Erythroblast (primary cell): ENCODE data around the gene ELOB.

ENCODE experiments used
- DNase-seq, 2 experiments: peaks; one replicate each; lab custom pipeline; 2025; lab: John Stamatoyannopoulos, UW
- GATA1 ChIP-seq: IDR thresholded peaks from 2 replicates; pipeline ENCODE4 v1.6.1; 2011; ENCODE audit warnings: low read depth, mild to moderate bottlenecking, control low read depth, low read length, moderate library complexity
- POLR2A ChIP-seq: IDR thresholded peaks from 2 replicates; pipeline ENCODE4 v1.6.1; 2011; ENCODE audit warnings: mild to moderate bottlenecking, low read length

Gene ELOB

GRCh38 chr16:2748757-2749455, 28.2 kb downstream of the ELOB start:
- DNase-seq: no peak
- TF ChIP-seq POLR2A (no peak), GATA1 (no peak)

- TF ChIP-seq POLR2A: no peak
- no peak for TF ChIP-seq GATA1
- DNase-seq: no peak
Observed at GRCh38 chr16:2745961-2746360, 31.1 kb downstream of the ELOB start.

DNA sequence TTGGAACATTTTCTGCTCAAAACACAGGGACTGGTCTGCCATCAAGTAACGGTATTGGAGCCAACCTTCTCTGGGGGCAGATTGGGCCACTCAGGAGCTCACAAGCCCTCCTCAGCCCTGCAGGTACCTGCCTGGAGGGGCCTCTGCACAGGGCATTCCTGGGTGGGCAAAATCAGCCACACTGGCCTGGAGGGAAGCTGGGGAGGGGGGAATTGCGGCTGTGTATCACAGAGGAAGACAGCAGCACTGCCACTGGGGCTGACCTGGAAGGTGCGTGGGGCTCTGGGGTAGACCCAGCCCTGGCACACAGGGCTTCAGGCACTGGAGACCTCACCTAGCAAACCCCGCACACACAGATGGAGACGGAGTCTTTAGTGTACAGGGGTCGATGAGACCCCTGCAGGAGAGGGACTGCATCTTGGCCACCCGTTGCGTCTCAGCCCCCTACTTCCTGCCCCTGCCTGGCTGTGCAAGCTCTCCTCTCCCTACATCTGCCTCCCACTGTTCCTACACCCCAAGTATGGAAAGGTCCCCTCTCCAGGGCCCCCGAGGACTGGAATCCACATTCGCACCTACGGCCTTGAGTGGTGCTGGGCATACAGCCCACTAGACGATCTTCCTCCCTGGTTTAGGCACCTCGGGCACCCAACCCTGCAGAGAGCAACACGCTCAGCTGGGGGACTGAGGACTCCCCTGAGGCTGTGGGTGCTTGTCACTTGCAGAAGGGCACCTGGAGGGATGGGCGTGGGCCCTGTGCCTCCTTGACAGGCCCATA, 31.8 kb downstream of the ELOB start:
- DNase-seq: no peak
- TF ChIP-seq POLR2A: no peak
- no peak for TF ChIP-seq GATA1

DNA sequence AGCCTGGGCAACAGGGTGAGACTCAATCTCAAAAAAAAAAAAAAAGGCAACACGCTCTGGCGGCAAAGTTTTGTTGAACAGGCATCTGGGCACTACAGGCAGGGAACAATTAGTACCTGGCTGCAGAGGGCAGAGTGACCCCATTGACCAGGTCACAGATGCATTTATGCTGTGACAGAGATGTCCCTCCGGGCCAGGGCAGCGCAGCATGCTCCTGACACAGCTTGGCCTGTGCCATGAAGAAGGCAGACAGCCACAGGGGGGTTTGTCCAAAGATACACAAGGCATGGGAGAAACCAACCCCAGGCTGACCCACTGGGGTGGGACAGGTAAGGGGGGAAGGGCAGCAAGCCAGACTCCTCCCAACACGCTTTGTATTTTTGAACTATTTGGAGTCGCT, 32.4 kb downstream of the ELOB start:
- no peak for DNase-seq
- TF ChIP-seq GATA1: no peak
- no peak for TF ChIP-seq POLR2A

DNA sequence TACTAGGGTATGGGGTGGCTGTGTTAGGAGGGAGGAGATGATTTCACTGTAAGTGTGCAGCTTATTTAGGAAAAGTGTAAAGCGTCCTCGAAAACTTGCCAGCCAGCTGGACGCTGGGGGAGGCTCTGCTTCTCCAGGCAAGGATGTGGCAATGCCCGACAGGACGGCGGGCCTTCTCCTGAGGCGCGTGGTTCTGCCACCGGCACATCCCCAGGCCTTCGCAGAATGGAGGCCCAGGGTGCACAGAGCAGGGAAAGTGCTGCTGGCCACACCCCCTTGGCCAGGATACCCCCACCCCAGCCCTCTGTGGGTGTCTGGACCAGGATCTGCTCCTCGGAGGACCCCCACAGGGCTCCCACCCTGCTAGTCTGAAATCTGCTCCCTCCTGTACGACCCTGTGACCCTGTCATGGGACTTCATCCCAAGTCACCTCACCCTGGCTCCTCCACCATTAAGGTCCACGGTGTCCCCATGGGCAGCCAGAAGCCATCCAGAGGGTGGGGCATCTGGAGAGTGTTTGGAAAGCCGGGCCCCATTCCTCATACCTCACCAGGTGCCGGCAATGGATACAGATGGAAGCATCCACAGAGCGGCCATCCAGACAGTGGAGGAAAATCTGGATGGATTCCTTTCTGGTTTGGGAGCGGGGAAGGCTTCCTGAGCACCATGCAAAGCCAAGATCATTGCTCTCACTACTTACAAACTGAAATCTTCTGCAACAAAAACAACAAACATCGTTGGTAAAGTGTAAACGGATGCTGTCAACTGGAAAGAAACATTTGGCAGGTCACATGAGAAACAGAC, 33.9 kb downstream of the ELOB start:
- no peak for DNase-seq
- no peak for TF ChIP-seq GATA1
- no peak for TF ChIP-seq POLR2A

- TF ChIP-seq GATA1 (no peak), POLR2A (no peak)
- no peak for DNase-seq
Observed at GRCh38 chr16:2742323-2743006, 34.6 kb downstream of the ELOB start.

GRCh38 chr16:2741168-2741567, 35.9 kb downstream of the ELOB start:
- TF ChIP-seq GATA1 (no peak), POLR2A (no peak)
- no peak for DNase-seq

- no peak for DNase-seq
- no peak for TF ChIP-seq POLR2A
- TF ChIP-seq GATA1: no peak
Observed at GRCh38 chr16:2740476-2740875, 36.6 kb downstream of the ELOB start.

- DNase-seq: no peak
- TF ChIP-seq GATA1 (no peak), POLR2A (no peak)
Observed at GRCh38 chr16:2739625-2740430, 37.3 kb downstream of the ELOB start.

DNA sequence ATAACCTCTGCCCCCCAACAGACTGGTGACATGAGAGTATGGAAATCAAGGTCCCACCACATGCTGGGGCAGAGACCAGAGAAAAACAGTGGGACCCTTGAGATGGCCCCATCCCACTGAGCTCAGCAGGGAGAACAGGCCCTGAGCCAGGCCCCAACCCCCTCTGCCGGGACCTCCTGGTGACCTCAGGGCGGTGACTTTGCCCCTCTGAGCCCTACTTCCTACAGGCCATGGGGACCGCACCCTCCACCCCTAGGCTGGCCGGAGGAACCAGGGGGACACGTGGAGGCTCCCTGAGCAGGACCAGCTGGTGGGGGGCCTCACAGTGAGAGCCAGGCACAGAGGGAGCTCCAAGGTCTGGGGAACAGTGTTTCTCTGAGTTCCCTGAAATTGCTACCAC, 38.5 kb downstream of the ELOB start:
- DNase-seq: no peak
- TF ChIP-seq POLR2A: no peak
- no peak for TF ChIP-seq GATA1

DNA sequence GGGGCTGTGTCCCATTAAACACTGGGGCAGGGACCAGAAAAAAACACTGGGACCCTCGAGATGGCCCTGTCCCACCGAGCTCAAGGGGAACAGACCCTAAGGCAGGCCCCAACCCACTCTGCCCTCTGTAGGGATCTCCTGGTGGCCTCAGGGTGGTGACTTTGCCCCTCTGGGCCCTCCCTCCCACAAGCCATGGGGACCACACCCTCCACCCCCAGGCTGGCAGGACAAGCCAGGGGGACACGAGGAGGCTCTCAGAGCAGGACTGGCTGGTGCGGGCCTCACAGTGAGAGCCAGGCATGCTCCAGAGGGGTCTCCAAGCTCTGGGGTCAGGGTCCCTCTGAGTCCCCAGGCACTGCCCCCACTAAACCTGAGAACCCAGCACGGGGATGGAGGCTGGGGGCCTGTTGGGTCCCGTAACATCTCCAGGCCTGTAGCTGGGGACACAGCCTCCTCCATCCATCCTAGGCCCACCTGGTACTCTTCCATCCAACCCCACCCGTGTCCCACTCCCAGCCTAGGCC, 39.1 kb downstream of the ELOB start:
- DNase-seq: no peak
- no peak for TF ChIP-seq POLR2A
- no peak for TF ChIP-seq GATA1

- TF ChIP-seq POLR2A (no peak), GATA1 (no peak)
- DNase-seq: no peak
Observed at GRCh38 chr16:2737238-2737605, 39.9 kb downstream of the ELOB start.

GRCh38 chr16:2736476-2737237, 40.4 kb downstream of the ELOB start:
- TF ChIP-seq GATA1 (no peak), POLR2A (no peak)
- no peak for DNase-seq
